Esophagus squamous epithelium (tissue), 5 donors: Measurements from ENCODE around the gene OR2F1. TPM values are rescaled to one million over a fixed set of nuclear protein-coding genes. Genes with fewer than 3 reads are reported as not detected.

Experiments
- DNase-seq: peaks from one replicate; lab custom pipeline; 2025; lab: John Stamatoyannopoulos, UW
- H3K27ac ChIP-seq, 4 donors: fragments of 200-600 bp; sonication (generic); one replicate each; pipeline ENCODE4 v1.5.1; 2016 to 2019; ENCODE audit warnings: mild to moderate bottlenecking in 1 of 4
- H3K27me3 ChIP-seq, 4 donors: fragments of 200-600 bp; sonication (generic); 1 replicate in 3 of 4; 2 replicates in 1 of 4; pipeline versions ENCODE4 v1.5.1 to v1.6.0; 2017 to 2021; ENCODE audit warnings: antibody characterized with exemption in 1 of 4
- H3K36me3 ChIP-seq, 3 donors: fragments of 200-600 bp; sonication (generic); one replicate each; pipeline ENCODE4 v1.5.1; 2016 to 2019
- H3K4me1 ChIP-seq, 3 donors: fragments of 200-600 bp; sonication (generic); one replicate each; pipeline ENCODE4 v1.5.1; 2017 to 2019
- H3K4me3 ChIP-seq, 4 donors: fragments of 200-600 bp; sonication (generic); 1 replicate in 3 of 4; 2 replicates in 1 of 4; pipeline ENCODE4 v1.5.1; 2016 to 2019; ENCODE audit warnings: mild to moderate bottlenecking in 2 of 4, moderate library complexity in 1 of 4
- H3K9me3 ChIP-seq, 3 donors: fragments of 200-600 bp; sonication (generic); one replicate each; pipeline ENCODE4 v1.5.1; 2016 to 2019
- POLR2A ChIP-seq, 4 donors: fragments of 450-650 bp; IDR thresholded peaks; one replicate each; pipeline ENCODE4 v1.6.1; 2017; ENCODE audit warnings: antibody characterized with exemption in 4 of 4, mild to moderate bottlenecking in 4 of 4, moderate library complexity in 3 of 4
- WGBS, 2 donors: methylation state at CpG; one replicate each; pipeline ENCODE4 v1.1.5; 2018; 5-methylcytosine and 5-hydroxymethylcytosine counted together
- intact Hi-C: fragments of 100-400 bp; cut with DNase I; formaldehyde crosslinking; loops from one replicate; pipeline ENCODE4 v1.15.0; 2022
- total RNA-seq, 4 donors: library from RNA; depleted of rRNA; stranded (reverse); fragments of >200 nt; gene quantifications; one replicate each; pipeline ENCODE4 v1.1.0, GENCODE V29; 2016
- TF ChIP-seq, protein P1 (sequence below), 6 experiments: fragments of 450-650 bp in 4 of 6; fragments of 200-600 bp in 2 of 6; sonication (generic) in 2 of 6; IDR thresholded peaks; one replicate each; pipeline ENCODE4 v1.5.1; 2016 to 2019; ENCODE audit warnings: antibody characterized with exemption in 6 of 6, mild to moderate bottlenecking in 4 of 6, moderate library complexity in 4 of 6
- donor health status: DM: yes; HTN: yes; CAD: no.

Gene OR2F1
- total RNA-seq, 4 donors from 2014 or later: not detected

DNA sequence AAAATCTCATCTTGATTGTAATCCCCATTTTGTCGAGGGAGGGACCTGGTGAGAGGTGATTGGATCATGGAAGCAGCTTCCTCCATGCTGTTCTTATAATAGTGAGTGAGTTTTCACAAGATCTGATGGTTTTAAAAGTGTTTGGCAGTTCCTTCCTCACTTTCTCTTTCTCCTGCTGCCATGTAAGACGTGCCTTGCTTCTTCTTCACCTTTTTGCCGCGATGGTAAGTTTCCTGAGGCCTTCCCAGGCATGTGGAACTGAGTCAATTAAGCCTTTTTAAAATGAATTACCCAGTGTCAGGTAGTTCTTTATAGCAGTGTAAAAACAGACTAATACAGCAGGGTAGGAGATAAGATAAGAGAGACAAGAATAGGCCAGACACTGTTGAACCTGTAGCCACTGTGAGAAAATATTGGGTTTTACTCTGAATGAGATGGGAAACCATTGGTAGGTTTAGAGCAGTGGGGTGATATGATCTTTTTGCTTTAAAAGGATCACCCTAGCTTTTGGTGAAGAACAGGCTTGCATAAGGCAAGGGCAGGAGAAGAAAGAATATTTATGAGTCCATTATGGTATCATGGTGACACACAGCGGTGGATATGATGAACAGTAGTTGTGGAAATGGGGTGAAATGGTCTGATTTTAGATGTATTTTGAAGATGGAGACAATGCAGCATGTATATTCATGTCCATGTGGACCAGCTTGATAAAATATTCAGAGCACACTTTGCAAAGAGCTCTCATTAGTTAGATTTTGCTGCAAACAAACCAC, 57.0 kb downstream of the OR2F1 start:
- DNase-seq: no peak
- Histone ChIP-seq H3K9me3 (no peaks in the 10 kb centered on the region), H3K4me3 (no peak overlapping the region), H3K27me3 (no peaks in the 10 kb centered on the region), H3K27ac (no peak overlapping the region), H3K4me1 (no peaks in the 10 kb centered on the region), H3K36me3 (no peaks in the 10 kb centered on the region)
- TF ChIP-seq POLR2A (IDR thresholded peaks at IDR 0.05): no peak
- TF ChIP-seq, protein P1, sequence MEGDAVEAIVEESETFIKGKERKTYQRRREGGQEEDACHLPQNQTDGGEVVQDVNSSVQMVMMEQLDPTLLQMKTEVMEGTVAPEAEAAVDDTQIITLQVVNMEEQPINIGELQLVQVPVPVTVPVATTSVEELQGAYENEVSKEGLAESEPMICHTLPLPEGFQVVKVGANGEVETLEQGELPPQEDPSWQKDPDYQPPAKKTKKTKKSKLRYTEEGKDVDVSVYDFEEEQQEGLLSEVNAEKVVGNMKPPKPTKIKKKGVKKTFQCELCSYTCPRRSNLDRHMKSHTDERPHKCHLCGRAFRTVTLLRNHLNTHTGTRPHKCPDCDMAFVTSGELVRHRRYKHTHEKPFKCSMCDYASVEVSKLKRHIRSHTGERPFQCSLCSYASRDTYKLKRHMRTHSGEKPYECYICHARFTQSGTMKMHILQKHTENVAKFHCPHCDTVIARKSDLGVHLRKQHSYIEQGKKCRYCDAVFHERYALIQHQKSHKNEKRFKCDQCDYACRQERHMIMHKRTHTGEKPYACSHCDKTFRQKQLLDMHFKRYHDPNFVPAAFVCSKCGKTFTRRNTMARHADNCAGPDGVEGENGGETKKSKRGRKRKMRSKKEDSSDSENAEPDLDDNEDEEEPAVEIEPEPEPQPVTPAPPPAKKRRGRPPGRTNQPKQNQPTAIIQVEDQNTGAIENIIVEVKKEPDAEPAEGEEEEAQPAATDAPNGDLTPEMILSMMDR (IDR thresholded peaks at IDR 0.05): no peak
- intact Hi-C loops: no loop called here
- 75 to 77% methylated on average over 3 to 5 of the region's 5 CpGs for WGBS, 2 donors

Other genes starting within 250 kb of the OR2F1 start
- 1 to 10 TPM in 1 of 4 donors, under 1 TPM in 2, not detected in 1; 0.57 to 1.5 (median 0.80) TPM for gene CTAGE6, start 197.1 kb upstream of the OR2F1 start, total RNA-seq
- gene TCAF1, start 52.7 kb upstream of the OR2F1 start, total RNA-seq: 10 to 100 TPM in 2 of 4 donors, 1 to 10 TPM in 2; 8.1 to 25.4 (median 13.2) TPM
- not detected for gene OR2F2, start 19.6 kb upstream of the OR2F1 start, total RNA-seq
- not detected for gene OR6B1, start 45.5 kb downstream of the OR2F1 start, total RNA-seq
- gene OR2A5, start 94.1 kb downstream of the OR2F1 start, total RNA-seq: not detected
- not detected for gene OR2A25, start 115.0 kb downstream of the OR2F1 start, total RNA-seq
- gene OR2A12, start 131.4 kb downstream of the OR2F1 start, total RNA-seq: not detected
- not detected for gene OR2A2, start 154.7 kb downstream of the OR2F1 start, total RNA-seq
- not detected for gene OR2A14, start 168.3 kb downstream of the OR2F1 start, total RNA-seq
- 1 to 10 TPM; 1.5 to 8.6 (median 3.9) TPM for gene CTAGE4, start 228.6 kb downstream of the OR2F1 start, total RNA-seq
- 10 to 100 TPM; 14.5 to 19.8 (median 15.7) TPM for gene ARHGEF35, start 241.0 kb downstream of the OR2F1 start, total RNA-seq